OCI-LY1 (cell line): ENCODE measurements around the gene SLC39A5.

Experiments used
- H2AFZ ChIP-seq: fragments of 200-600 bp; sonication (generic), shearing (Covaris generic); 2 replicates; pipeline ENCODE4 v1.6.0; 2014; ENCODE audit warnings: antibody characterized with exemption, mild to moderate bottlenecking, low read length
- H3F3A ChIP-seq: fragments of 200-600 bp; sonication (generic), shearing (Covaris generic); 2 replicates; pipeline ENCODE4 v1.6.0; 2014; ENCODE audit warnings: mild to moderate bottlenecking, antibody characterized with exemption, low read length, moderate library complexity; ENCODE audit not compliant: insufficient read depth
- H3K27ac ChIP-seq: fragments of 200-600 bp; sonication (generic); 2 replicates; pipeline ENCODE4 v1.5.1; 2014; ENCODE audit warnings: low read length, mixed run types, mild to moderate bottlenecking, low read depth; ENCODE audit not compliant: poor library complexity, severe bottlenecking
- H3K27me3 ChIP-seq: fragments of 200-600 bp; sonication (generic); 2 replicates; pipeline ENCODE4 v1.6.0; 2014; ENCODE audit warnings: antibody characterized with exemption, mild to moderate bottlenecking, low read length, moderate library complexity; ENCODE audit not compliant: insufficient read depth
- H3K36me3 ChIP-seq: fragments of 200-600 bp; sonication (generic); 2 replicates; pipeline ENCODE4 v1.6.1; 2014; ENCODE audit warnings: mild to moderate bottlenecking, antibody characterized with exemption, low read length, moderate library complexity, mixed read lengths; ENCODE audit not compliant: insufficient read depth
- H3K4me1 ChIP-seq: fragments of 200-600 bp; sonication (generic); 2 replicates; pipeline ENCODE4 v1.5.1; 2014; ENCODE audit warnings: mild to moderate bottlenecking, low read length, moderate library complexity; ENCODE audit not compliant: insufficient read depth, severe bottlenecking
- H3K4me2 ChIP-seq: fragments of 200-600 bp; sonication (generic), shearing (Covaris generic); 2 replicates; pipeline ENCODE4 v1.6.1; 2014; ENCODE audit warnings: low read length
- H3K4me3 ChIP-seq: fragments of 200-600 bp; sonication (generic); 2 replicates; pipeline ENCODE4 v1.5.1; 2014; ENCODE audit warnings: low read length, low read depth, mild to moderate bottlenecking, mixed read lengths; ENCODE audit not compliant: poor library complexity, severe bottlenecking
- H3K79me2 ChIP-seq: fragments of 200-600 bp; shearing (Covaris generic); 2 replicates; pipeline ENCODE4 v1.6.1; 2016; ENCODE audit warnings: mixed run types, low read length, mixed read lengths; ENCODE audit not compliant: insufficient read depth
- H3K9ac ChIP-seq: fragments of 200-600 bp; sonication (generic), shearing (Covaris generic); 2 replicates; pipeline ENCODE4 v1.6.1; 2014; ENCODE audit warnings: mild to moderate bottlenecking, low read length, mixed read lengths
- H3K9me2 ChIP-seq: fragments of 200-600 bp; sonication (generic), shearing (Covaris generic); 2 replicates; pipeline ENCODE4 v1.6.1; 2014; ENCODE audit warnings: low read depth, mild to moderate bottlenecking, low read length, mixed read lengths
- H3K9me3 ChIP-seq: fragments of 200-600 bp; shearing (Covaris generic); 2 replicates; pipeline ENCODE4 v1.6.1; 2014; ENCODE audit warnings: low read length, mixed read lengths
- H4K20me1 ChIP-seq: fragments of 200-600 bp; sonication (generic), shearing (Covaris generic); 2 replicates; pipeline ENCODE4 v1.6.0; 2016; ENCODE audit warnings: mild to moderate bottlenecking, low read length; ENCODE audit not compliant: insufficient read depth
- CTCF ChIP-seq: fragments of 200-600 bp; sonication (generic), shearing (Covaris generic); IDR thresholded peaks from 2 replicates; pipeline ENCODE4 v1.5.1; 2017; ENCODE audit warnings: mild to moderate bottlenecking, antibody characterized with exemption, low read length, moderate library complexity, mixed read lengths
- EZH2 ChIP-seq: fragments of 200-600 bp; sonication (generic), shearing (Covaris generic); IDR thresholded peaks from 2 replicates; pipeline ENCODE4 v1.8.0; 2017; ENCODE audit warnings: borderline replicate concordance, mixed run types, mild to moderate bottlenecking, antibody characterized with exemption, low read length, moderate library complexity, mixed read lengths

Gene SLC39A5

GRCh38 chr12:56206452-56207166, 23.2 kb upstream of the SLC39A5 start:
- no peaks in the 10 kb centered on the region for H3F3A ChIP-seq
- H3K79me2 ChIP-seq = no peaks in the 10 kb centered on the region
- peak overlapping the region; percentile 45 for H3K4me3 ChIP-seq
- H3K4me2 ChIP-seq = peak overlapping the region; percentile 69; the same call in 1 of the 2 replicates
- peaks cover 58% of the 10 kb centered on the region for H3K4me1 ChIP-seq
- H3K27me3 ChIP-seq = no peaks in the 10 kb centered on the region
- peaks cover 53% of the 10 kb centered on the region for H3K36me3 ChIP-seq
- H3K9me3 ChIP-seq = no peaks in the 10 kb centered on the region
- no peak overlapping the region for H2AFZ ChIP-seq
- peak overlapping the region; percentile 99 for H3K27ac ChIP-seq
- H3K9me2 ChIP-seq = no peaks in the 10 kb centered on the region
- TF ChIP-seq CTCF = peak; percentile 86
- TF ChIP-seq EZH2 = no peak
- peak overlapping the region; percentile 66; the same call in 1 of the 2 replicates for H3K9ac ChIP-seq
- no peaks in the 10 kb centered on the region for H4K20me1 ChIP-seq

- Histone ChIP-seq H3K27me3 (no peaks in the 10 kb centered on the region), H3K9ac (peak overlapping the region; percentile 66), H3K27ac (peak overlapping the region; percentile 99), H2AFZ (no peak overlapping the region), H3K79me2 (no peaks in the 10 kb centered on the region), H3K36me3 (peaks cover 67% of the 10 kb centered on the region), H3K4me3 (peak overlapping the region; percentile 45), H3K4me2 (peak overlapping the region; percentile 69), H4K20me1 (no peaks in the 10 kb centered on the region), H3F3A (no peaks in the 10 kb centered on the region), H3K9me3 (no peaks in the 10 kb centered on the region), H3K9me2 (no peaks in the 10 kb centered on the region), H3K4me1 (peaks cover 58% of the 10 kb centered on the region)
- no peak for TF ChIP-seq EZH2
- no peak for TF ChIP-seq CTCF
Observed at GRCh38 chr12:56208006-56208405, 21.8 kb upstream of the SLC39A5 start.

GRCh38 chr12:56212361-56212760, 17.5 kb upstream of the SLC39A5 start:
- Histone ChIP-seq H3K27ac (peak overlapping the region; percentile 36), H3K4me1 (peaks cover 30% of the 10 kb centered on the region), H3K9ac (no peak overlapping the region), H3K27me3 (no peaks in the 10 kb centered on the region), H3K36me3 (peaks cover 80% of the 10 kb centered on the region), H3K9me2 (no peaks in the 10 kb centered on the region), H3K4me2 (no peak overlapping the region), H2AFZ (no peak overlapping the region), H3F3A (no peaks in the 10 kb centered on the region), H3K4me3 (no peak overlapping the region), H3K79me2 (no peaks in the 10 kb centered on the region), H3K9me3 (no peaks in the 10 kb centered on the region), H4K20me1 (no peaks in the 10 kb centered on the region)
- no peak for TF ChIP-seq EZH2
- TF ChIP-seq CTCF = no peak
